Stimulated activated CD4-positive, alpha-beta T cell treated with anti-CD3 and anti-CD28 coated beads, Interleukin-2, amount 100 ng/mL, for 48 hours (primary cell): Measurements from ENCODE around the gene SLC25A13.
"Not testable (repeated sequence)": the region's sequence is repeated elsewhere in the genome, so short reads cannot be mapped to it uniquely, and the experiment has no call there.

Experiments
- DNase-seq, 2 donors: peaks; one replicate each; pipeline ENCODE4 v3.0.0-alpha.2; 2020

The SLC25A13 gene, protein sequence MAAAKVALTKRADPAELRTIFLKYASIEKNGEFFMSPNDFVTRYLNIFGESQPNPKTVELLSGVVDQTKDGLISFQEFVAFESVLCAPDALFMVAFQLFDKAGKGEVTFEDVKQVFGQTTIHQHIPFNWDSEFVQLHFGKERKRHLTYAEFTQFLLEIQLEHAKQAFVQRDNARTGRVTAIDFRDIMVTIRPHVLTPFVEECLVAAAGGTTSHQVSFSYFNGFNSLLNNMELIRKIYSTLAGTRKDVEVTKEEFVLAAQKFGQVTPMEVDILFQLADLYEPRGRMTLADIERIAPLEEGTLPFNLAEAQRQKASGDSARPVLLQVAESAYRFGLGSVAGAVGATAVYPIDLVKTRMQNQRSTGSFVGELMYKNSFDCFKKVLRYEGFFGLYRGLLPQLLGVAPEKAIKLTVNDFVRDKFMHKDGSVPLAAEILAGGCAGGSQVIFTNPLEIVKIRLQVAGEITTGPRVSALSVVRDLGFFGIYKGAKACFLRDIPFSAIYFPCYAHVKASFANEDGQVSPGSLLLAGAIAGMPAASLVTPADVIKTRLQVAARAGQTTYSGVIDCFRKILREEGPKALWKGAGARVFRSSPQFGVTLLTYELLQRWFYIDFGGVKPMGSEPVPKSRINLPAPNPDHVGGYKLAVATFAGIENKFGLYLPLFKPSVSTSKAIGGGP

DNA sequence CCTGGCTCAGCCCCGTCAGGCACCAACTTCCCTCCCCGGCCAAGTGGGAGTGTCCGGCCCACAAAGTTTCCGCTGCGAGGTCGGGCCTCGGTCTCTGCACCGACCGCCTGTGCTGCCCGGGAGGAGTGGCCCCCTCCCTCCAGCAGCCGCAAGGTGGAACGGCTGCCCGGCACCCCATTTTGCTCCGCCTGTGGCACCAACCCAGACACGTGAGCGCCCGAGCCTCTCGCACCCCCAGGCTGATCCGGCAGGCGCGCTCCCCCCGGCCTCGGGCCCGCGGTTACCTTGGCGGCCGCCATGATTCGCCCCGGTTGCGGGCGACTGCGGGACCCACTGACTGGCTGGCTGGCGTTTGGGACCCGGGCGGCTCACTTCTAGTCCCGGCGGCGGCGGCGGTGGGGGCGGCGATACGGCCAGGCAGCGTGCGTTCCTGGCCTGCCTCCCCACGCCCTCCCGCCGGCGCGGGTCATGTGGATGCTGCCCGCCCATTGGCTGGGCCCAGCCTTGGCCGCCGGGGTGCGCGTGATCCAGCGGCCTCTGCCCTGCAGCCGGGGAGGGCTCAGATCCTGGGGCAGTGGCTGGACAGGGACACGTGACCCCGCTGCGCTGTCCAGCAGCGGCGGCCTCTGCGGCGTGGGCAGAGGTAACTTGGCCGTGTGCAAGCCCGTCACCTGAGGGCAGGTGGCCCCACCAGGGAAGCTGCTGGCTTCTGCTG is at the start of gene SLC25A13:
Gene SLC25A13 (minus strand): TSS at position 441 of the 715 bp plus-strand sequence. CDS start 142 bp downstream, at position 299.
- DNase-seq = peak; percentile 53 to 57

DNA sequence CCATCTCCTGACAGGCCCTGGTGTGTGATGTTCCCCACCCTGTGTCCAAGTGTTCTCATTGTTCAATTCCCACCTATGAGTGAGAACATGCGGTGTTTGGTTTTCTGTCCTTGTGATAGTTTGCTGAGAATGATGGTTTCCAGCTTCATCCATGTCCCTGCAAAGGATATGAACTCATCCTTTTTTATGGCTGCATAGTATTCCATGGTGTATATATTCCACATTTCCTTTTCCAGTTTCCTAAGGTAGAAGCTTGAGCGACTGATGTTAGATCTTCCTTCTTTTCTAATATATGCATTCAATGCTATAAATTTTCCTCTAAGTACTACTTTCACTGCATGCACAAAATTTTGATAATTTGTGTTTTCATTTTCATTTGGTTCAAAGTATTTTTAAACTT is 44.0 kb upstream of the SLC25A13 start:
- DNase-seq = not testable (repeated sequence)

DNA sequence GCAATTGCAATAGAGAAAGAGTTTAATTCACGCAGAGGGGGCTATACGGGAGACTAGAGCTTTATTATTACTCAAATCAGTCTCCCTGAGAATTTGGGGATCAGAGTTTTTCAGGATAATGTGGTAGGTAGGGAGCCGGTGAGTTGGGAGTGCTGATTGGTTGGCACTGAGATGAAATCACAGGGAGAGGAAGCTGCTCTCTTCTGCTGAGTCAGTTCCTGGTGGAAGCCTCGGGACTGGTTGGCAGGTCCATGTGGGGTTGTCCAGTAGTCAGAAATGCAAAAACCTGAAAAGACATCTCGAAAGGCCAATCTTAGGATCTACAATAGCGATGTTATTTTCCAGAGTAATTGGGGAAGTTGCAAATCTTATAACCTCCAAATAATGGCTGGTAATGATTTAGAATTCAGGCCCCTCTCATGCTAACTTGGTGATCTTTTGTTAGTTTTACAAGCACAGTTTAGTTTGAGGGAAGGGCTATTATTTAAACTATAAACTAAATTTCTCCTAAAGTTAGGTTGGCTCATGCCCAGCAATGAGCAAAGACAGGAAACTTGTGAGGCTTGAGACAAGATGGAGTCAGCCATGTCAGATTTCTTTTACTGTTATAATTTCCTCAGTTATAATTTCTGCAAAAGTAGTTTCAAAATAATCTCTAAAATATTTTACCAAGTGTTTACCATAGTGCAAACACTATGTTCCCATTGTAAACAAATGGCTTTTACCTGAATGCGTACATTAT is 39.4 kb upstream of the SLC25A13 start:
- DNase-seq = no peak

DNA sequence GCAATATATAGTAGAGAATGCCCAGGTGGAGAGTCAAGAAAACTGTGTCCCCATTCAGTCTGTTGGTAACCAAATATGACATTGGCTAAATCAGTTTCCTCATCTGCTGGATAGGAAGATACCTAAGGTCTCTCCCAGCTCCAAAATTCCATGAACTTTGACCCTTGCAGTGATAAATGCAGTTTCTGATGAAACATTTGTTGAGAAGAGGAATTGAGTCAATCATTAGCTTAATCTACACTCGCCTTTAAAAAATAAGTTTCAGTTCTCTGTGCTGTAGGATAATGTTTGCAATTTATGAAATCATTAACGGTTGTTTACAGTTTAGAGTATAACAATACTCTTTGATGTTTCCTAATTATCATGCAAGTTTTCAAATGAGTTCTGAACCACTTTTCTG is 38.0 kb upstream of the SLC25A13 start:
- DNase-seq = no peak

DNA sequence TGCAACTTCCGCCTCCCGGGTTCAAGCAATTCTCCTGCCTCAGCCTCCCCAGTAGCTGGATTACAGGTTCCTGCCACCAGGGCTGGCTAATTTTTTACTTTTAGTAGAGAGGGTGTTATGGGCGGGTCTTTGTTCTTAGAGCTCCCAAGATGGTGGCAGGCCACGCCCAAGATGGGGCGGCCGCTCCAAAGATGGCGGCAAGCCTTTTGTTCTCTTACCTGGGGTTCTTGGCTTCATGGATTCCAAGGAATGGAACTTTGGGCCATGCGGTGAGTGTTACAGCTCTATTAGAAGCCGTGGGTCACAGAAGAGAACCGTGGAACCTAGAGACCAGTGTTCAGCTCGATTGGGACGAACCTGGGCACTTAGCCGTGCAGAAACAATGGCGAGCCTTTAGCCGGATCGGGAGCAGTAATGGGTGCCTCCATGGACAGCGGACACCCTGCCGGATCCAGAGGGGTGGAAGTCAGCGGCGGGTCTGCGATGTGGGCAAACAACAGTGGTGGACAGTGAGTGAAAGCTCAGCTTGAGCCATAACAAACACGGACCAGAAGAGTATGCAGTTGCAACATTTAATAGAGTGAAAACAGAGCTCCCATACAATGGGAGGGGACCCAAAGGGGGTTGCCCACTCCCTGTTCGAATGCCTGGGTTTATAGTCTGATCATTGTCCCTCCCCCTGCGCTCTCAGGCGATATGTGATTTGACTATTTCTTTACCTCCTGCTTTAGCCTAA is 36.5 kb upstream of the SLC25A13 start:
- not testable (repeated sequence) for DNase-seq

DNA sequence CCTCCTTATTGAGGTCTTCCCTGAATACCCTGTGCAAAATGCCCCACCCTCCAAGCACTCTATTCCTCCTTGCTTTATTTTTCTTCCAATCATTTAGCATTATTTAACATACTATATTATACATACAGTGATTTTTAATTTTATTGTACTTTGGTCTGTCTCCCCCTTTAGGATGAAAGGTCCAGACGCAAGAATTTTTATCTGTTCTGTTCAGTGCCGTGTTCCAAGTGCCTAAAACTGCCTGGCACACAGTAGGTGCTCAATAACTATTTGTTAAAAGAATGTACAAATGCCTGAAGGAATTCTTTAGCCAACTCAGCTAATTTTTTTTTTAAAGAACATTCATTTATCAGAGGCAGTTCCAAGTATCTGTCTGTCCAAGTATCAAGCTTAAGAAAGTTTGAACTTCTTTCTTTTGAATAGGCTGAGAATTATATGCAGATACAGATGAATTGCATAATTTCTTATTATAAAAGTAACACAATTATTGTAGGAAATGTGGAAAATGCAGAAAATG is 34.1 kb upstream of the SLC25A13 start:
- no peak for DNase-seq

DNA sequence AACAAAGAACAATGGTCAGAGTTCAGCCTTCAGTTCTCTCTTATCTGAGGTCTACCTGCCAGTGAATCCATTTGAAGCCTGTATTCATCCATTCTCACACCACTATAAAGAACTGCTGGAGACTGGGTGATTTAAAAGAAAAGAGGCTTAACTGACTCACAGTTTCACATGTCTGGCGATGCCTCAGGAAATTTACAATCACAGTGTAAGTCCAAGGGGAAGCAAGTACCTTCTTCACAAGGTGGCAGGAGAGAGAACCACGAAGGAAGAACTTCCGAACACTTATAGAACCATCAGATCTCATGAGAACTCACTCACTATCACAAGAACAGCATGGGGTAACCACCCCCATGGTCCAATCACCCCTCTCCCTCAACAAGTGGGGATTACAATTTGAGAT is 33.0 kb upstream of the SLC25A13 start:
- DNase-seq = no peak

DNA sequence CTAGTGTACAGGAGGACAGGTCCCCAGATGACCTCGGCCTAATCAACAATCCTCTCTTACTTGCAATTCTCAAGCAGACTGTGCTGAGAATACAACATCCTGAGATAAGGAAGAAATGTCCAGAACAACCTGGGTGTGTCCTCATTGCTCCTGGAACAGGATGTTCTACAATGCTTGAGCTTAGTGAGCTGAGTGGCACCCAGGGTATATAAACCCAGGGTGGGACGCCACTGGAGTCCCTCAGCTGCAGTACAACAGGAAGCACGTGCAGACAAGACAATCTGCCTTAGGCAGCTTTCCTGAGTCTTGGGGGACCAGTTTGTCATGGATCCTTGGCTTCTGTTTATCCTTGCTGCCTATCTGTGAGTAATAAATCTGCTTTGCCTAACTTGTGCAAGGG is 27.7 kb upstream of the SLC25A13 start:
- no peak for DNase-seq

DNA sequence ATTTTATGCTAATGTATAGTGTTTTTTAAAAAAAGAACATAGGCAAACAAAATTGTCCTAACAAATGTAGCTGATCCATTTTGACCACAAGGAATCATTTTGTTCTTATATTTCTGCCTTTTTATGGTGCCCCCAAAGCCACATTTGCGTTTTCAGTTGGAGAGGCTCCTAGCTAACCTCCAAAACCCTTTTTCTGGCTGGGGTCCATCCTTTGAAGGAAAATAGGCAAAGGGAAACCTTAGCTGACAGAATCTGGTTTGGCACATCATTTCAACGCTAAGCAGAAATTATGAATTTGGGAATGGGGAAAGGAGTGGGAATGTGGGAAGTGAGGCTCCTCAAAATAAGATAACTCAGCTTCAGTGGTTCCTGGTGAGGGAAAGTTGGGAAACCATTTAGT is 25.6 kb upstream of the SLC25A13 start:
- DNase-seq = no peak

DNA sequence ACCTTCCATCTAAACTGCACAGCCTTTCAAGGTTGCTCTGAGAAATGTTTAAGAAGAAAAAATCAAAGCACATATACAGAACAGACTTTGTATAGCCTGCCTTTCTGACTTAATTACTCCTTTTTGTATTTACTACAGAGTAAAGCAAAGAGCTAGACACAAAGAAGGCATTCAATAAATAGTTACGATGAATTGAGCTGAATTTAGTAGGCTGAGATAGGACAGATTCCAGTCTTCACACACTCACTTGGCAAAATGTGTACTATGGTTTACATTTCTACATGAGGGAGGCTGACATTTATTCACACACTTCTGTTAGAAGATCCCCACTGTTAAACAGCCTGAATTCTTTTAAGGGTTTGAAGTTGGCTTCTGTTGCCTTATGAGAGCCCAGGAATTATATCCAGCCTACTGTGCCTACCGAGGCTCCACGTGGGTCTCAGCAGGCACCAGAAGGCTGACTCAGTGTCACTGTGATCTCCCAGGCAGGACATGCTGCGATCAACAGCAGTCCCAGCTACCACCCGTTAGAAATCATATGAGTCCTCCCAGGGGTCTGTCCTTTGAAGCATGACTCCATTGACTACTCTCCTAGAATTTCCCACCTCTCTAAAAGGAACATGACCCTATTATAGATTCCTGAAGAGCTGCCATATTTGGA is 24.5 kb upstream of the SLC25A13 start:
- no peak for DNase-seq

DNA sequence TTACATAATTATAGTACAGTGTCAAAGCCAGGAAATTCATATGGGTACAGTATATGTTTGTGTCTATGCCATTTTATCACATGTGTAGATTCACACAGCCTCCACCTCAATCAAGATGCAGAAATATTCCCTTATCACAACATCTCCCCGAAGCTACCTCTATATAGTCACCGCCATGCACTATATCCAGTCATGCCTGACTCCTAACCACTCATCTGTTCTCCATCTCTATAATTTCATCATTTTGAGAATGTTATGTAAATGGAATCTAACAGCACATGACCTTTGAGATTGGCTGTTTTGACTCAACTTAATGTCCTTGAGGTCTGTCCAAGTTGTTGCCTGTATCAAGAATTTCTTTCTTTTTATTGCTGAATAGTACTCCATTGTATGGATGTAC is 22.3 kb upstream of the SLC25A13 start:
- no peak for DNase-seq

DNA sequence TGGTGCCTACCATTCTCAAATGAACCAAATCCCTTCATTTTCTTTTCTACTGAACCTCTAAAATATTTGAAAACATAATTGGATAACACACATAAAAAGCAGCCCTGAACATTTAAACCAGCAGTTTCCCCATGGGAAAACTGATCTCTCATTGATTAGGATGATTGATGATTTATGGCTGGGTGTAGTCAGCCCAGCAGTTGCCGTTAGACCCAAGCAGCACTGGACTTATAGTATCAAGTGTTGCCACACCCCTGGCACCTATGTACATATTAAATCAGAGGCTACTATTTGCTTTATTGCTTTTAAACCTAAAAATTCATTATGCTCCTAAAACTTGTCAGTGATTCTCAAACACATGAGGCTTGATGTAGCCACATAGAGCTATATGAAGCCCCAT is 20.2 kb upstream of the SLC25A13 start:
- no peak for DNase-seq

DNA sequence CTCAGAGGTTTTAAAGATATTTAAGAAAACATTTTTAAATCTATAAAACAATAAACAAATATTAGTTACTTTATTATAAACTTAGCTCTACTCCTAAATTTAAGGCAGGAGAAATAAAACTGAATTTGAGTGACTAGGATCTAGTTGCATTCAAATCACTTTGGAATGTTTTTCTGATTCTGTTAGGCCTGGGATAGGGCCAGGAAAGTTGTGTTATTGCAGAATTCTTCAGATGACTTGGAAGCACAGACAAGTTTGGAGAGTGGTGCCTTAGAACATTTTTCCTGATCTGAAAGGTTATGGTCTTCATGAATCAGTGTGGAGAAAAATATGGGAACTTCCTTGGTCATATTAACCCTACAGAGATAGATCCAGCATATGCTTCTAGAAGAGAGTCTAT is 15.6 kb upstream of the SLC25A13 start:
- no peak for DNase-seq

DNA sequence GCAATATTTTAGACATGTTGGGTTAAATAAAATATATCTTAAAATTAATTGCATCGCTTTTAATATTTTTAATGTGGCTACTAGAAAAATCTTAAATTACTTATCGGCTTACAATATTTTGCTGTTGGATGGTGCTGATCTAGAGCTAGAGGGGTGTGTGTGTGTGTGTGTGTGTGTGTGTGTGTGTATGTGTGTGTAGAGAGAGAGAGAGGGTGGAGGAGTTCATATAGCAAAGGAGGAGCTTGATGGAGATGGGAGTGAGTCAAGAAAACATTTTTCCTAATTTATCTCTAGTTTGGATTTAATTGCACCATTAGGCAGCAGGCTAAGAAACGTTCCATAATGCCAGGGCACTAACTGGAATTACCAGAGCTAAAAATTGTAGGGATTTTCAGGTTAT is 10.4 kb upstream of the SLC25A13 start:
- DNase-seq = no peak

DNA sequence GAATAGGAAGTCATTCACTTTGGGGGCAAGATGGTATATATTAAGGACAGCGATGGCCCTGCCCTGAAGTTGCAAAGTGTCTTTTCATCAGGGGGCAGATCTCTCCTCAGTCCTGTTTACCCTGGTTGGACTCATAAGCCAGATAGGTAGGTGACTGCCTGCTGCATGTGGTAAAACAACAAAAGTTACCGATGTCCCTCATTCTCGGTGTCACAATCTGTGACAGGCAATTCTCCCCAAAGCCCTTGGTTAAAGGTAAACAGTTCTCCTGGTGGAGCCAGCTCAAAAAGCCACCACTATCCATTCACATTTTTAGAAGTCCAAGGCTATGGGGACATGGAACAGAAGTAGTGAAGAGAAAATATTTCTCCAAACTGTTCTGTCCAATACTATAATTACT is 9.9 kb upstream of the SLC25A13 start:
- DNase-seq = no peak

DNA sequence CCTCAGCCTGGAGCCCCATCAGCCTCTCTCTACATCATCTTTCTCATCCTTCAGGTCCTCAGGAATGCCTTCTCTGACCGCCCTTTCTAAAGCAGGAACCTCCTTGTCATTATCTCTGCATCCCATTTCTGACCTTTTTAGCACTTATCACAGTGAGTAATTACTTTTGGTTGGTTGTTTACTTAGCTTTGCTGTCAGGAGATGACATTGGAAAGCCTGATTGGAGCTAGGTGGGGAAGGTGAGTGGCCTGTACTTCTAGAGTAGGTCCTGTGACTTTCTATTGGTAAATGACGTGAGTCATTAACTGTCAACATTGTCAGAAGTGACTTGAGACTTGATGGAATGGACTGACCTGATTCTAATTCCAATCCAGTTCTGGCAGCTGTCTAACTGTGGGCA is 9.3 kb upstream of the SLC25A13 start:
- DNase-seq = no peak

DNA sequence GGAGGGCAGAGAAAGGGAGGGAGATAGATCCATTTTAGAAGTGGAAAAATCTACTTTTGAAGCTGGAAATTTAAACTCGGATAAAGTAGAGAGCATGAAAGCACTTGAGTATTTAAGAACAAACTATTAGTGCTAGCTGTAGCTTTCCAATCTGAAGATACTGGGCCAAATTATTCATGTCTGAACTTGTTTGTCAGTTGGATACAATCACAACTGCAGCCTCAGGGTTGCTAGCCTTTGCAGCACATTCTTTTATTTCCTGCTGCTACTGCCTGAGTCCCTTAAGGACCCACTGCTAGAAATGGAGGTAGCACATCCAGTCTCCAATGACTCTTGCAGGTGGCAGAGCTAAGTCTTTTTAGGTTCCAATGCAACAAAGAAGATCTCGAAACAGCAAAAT is 8.3 kb upstream of the SLC25A13 start:
- no peak for DNase-seq

DNA sequence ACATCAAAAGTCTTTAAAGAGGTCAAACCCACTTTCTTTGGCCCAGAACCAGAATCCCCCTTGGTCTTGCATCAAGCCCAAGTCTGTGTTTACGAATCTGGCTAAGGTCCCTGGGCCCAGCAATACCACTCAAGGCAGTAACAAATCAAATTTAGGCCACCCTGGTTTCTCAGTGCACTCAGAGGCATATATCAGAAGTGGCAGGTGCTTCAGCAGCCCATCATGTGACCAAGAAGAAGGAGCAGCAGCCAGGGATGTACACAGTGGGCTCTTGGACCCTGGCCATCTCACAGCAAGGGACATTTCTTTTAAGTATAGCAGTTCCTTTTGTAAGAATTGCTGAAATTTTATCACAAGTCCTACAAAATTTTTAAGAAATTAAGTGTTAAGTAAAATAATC is 7.3 kb upstream of the SLC25A13 start:
- DNase-seq = no peak

DNA sequence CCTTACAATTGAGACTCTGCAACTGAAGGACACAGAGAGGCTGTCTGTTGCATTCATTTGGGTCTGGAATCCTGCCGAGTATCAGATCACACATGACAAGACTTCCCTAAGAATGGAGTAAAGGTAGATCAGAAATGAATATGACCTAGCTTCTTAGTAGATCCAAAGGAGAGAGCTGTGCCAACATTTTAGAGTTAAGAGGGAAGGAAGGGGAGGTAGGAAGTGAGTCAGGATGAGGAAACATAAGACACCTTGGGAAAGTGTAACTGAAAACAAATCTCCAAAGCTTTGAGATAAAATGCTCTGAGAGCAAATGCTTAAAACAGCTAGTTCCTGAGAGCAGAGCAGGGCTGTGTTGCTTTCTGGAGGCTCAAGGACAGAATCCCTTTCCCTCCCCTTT is 6.1 kb upstream of the SLC25A13 start:
- no peak for DNase-seq

DNA sequence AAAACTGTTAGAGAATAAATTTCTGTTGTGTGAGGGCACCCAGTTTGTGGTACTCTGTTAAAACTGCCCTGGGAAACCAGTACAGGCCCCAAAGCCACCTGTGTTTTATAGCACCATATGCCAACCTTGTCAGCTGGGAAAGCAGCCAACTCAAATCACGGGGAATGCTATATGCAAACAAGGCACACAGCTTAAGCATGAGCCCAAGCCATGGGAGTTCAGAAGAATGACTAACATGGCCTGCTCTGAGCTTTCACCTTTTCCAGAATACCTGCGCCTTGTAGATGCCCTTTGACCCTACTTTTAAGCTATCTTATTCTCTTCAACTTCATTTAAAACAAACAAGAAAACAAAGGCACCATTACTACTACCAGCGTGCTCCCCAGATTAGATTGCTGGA is 5.5 kb upstream of the SLC25A13 start:
- DNase-seq = no peak

DNA sequence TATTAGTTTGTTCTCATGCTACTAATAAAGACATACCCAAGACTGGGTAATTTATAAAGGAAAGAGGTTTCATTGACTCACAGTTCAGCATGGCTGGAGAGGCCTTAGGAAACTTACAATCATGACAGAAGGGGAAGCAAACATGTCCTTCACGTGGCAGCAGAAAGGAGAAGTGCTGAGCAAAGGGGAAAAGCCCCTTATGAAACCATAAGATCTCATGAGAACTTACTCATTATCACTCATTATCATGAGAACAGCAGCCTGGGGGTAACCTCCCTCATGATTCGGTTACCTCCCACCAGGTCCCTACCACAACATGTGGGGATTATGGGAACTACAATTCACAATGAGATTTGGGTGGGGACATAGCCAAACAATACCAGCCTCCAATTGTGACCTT is 4.9 kb upstream of the SLC25A13 start:
- not testable (repeated sequence) for DNase-seq
